HepG2 (cell line): ENCODE measurements around the gene TRMT10C.
"Not testable (repeated sequence)": the region's sequence is repeated elsewhere in the genome, so short reads cannot be mapped to it uniquely, and the experiment has no call there.

Experiments
- CHD4 ChIP-seq: fragments of 200-600 bp; sonication (generic); IDR thresholded peaks from 2 replicates; pipeline ENCODE4 v1.7.0; 2017; ENCODE audit warnings: mild to moderate bottlenecking, low read length, borderline replicate concordance
- CREB1 ChIP-seq, 2 experiments: fragments of 450-650 bp in 1 of 2; IDR thresholded peaks; 2 replicates each; pipeline ENCODE4 v1.6.1; 2016 to 2017; ENCODE audit warnings: control low read depth in 1 of 2, mild to moderate bottlenecking in 1 of 2, missing compliant biosample characterization in 1 of 2, missing genetic modification characterization in 1 of 2
- CTCF ChIP-seq: sonication (generic); formaldehyde crosslinking; IDR thresholded peaks from 2 replicates; pipeline ENCODE4 v1.5.0; 2020; ENCODE audit warnings: mild to moderate bottlenecking, missing genetic modification reagents, moderate library complexity
- EZH2 ChIP-seq: conservative IDR thresholded peaks from 2 replicates; pipeline ENCODE4 v1.6.1; 2012; ENCODE audit warnings: mild to moderate bottlenecking, low read depth, low read length, moderate library complexity
- FOXK1 ChIP-seq: sonication (generic); formaldehyde crosslinking; IDR thresholded peaks from 2 replicates; pipeline ENCODE4 v1.4.0; 2020; ENCODE audit warnings: low read depth, missing genetic modification reagents, borderline replicate concordance
- GATAD2A ChIP-seq: IDR thresholded peaks from 2 replicates; pipeline ENCODE4 v1.6.1; 2016
- KDM5B ChIP-seq: sonication (generic); formaldehyde crosslinking; IDR thresholded peaks from 2 replicates; pipeline ENCODE4 v1.4.0; 2020; ENCODE audit warnings: missing genetic modification reagents, mild to moderate bottlenecking, borderline replicate concordance
- PREB ChIP-seq: sonication (generic); formaldehyde crosslinking; IDR thresholded peaks from 2 replicates; pipeline ENCODE4 v1.4.0; 2020; ENCODE audit warnings: missing genetic modification reagents
- REXO4 ChIP-seq: sonication (generic); formaldehyde crosslinking; IDR thresholded peaks from 2 replicates; pipeline ENCODE4 v1.8.0; 2022; ENCODE audit warnings: missing genetic modification reagents, mild to moderate bottlenecking, borderline replicate concordance
- SIN3A ChIP-seq: IDR thresholded peaks from 2 replicates; pipeline ENCODE4 v1.6.1; 2011; ENCODE audit warnings: low read depth, mild to moderate bottlenecking, control low read depth, low read length, borderline replicate concordance
- SMARCC2 ChIP-seq: fragments of 450-650 bp; IDR thresholded peaks from 2 replicates; pipeline ENCODE4 v1.6.1; 2017; ENCODE audit warnings: antibody characterized with exemption, mild to moderate bottlenecking
- YY1 ChIP-seq: IDR thresholded peaks from 2 replicates; pipeline ENCODE4 v1.6.1; 2011; ENCODE audit warnings: low read length, low read depth, moderate library complexity, mild to moderate bottlenecking; ENCODE audit not compliant: insufficient read depth, insufficient replicate concordance
- ZNF850 ChIP-seq: sonication (generic); formaldehyde crosslinking; conservative IDR thresholded peaks from 2 replicates; pipeline ENCODE4 v1.9.0; 2021; ENCODE audit warnings: mild to moderate bottlenecking, missing genetic modification reagents

- not testable (repeated sequence) for TF ChIP-seq SMARCC2; PREB (CRISPR knock-in tag); CREB1 (IDR thresholded peaks at IDR 0.05); CREB1 (CRISPR knock-in tag; IDR thresholded peaks at IDR 0.05); SIN3A; YY1; CTCF (CRISPR knock-in tag); ZNF850; EZH2; CHD4; REXO4; GATAD2A (CRISPR knock-in tag); KDM5B (CRISPR knock-in tag); FOXK1
Measured at GRCh38 chr3:101536955-101537354, 24.7 kb upstream of the TRMT10C start.
